Endothelial cell of umbilical vein (primary cell): ENCODE measurements around the gene EIF1AD.

Source experiments
- CTCF ChIP-seq, 2 donors: IDR thresholded peaks; 1 replicate in 1 of 2; 2 replicates in 1 of 2; pipeline ENCODE4 v1.5.1; 2011; ENCODE audit warnings: low read length in 2 of 2, mild to moderate bottlenecking in 2 of 2, moderate library complexity in 2 of 2, control low read depth in 1 of 2, inconsistent platforms in 1 of 2, low read depth in 1 of 2; ENCODE audit not compliant: insufficient read depth in 1 of 2; ENCODE audit errors: extremely low read depth in 1 of 2
- GATA2 ChIP-seq: IDR thresholded peaks from 2 replicates; pipeline ENCODE4 v1.7.0; 2011; ENCODE audit warnings: low read depth, mild to moderate bottlenecking, moderate library complexity, mixed read lengths, low read length; ENCODE audit not compliant: insufficient read length, insufficient read depth
- POLR2A ChIP-seq: IDR thresholded peaks from 2 replicates; pipeline ENCODE4 v1.6.1; 2012; ENCODE audit warnings: low read depth, mild to moderate bottlenecking, control low read depth, low read length

DNA sequence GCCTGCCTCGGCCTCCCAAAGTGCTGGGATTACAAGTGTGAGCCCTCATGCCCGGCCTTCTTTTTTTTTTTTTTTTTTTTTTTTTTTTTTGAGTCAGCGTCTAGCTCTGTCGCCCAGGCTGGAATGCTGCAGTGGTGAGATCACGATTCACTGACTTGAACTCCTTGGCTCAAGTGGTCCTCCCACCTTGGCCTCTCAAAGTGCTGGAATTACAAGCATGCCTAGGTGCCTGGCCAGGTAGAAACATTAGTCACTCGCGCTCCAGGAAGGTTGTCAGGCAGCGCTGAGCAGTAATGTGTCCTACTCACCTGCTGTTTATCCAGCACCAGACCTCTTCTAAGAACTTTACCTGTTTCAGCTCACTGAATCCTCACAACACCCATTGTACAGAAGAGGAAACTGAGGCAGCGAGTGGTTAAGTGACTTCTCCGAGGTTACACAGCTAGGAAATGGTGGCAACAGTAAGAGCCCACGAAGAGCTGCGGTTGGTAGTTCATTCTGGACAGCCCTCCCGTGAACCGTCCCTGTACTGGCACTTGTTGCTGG, 9.4 kb upstream of the EIF1AD start:
- TF ChIP-seq CTCF (IDR thresholded peaks at IDR 0.05; ENCODE audit: extremely low read depth in 1 of 2, insufficient read depth in 1 of 2, low read depth in 1 of 2, low read length in 2 of 2), result no peak
- no peak for TF ChIP-seq GATA2
- TF ChIP-seq POLR2A, result no peak
